GM23338 (cell line): ENCODE data around the gene NDUFB5. TPM values are rescaled to one million over a fixed set of nuclear protein-coding genes. Genes with fewer than 3 reads are reported as not detected.

Source experiments
- ATAC-seq: fragments of 200-7000 bp; cut with Tn5 transposase; 3 replicates; pipeline ENCODE4 v1.9.1; 2020
- DNase-seq: peaks from one replicate; pipeline ENCODE4 v3.0.0-alpha.2; 2015; ENCODE audit warnings: low spot score
- H2AFZ ChIP-seq: fragments of 200-600 bp; sonication (generic); 2 replicates; pipeline ENCODE4 v1.8.0; 2016; ENCODE audit warnings: antibody characterized with exemption, mild to moderate bottlenecking, moderate library complexity
- H3F3A ChIP-seq: fragments of 200-600 bp; sonication (generic); replicated peaks from 2 replicates; pipeline ENCODE4 v1.8.0; 2017; ENCODE audit warnings: antibody characterized with exemption, mixed run types, low read depth
- H3K27ac ChIP-seq: fragments of 200-600 bp; sonication (generic); 2 replicates; pipeline ENCODE4 v1.6.1; 2016; ENCODE audit warnings: low read depth
- H3K27me3 ChIP-seq: fragments of 200-600 bp; sonication (generic); 2 replicates; pipeline ENCODE4 v1.8.0; 2016; ENCODE audit warnings: mild to moderate bottlenecking, mixed run types, moderate library complexity; ENCODE audit not compliant: insufficient read depth
- H3K36me3 ChIP-seq: fragments of 200-600 bp; sonication (generic); 2 replicates; pipeline ENCODE4 v1.8.0; 2016; ENCODE audit warnings: mild to moderate bottlenecking; ENCODE audit not compliant: insufficient read depth
- H3K4me1 ChIP-seq: fragments of 200-600 bp; sonication (generic); 2 replicates; pipeline ENCODE4 v1.8.0; 2016; ENCODE audit warnings: mild to moderate bottlenecking, moderate library complexity; ENCODE audit not compliant: insufficient read depth
- H3K4me2 ChIP-seq: fragments of 200-600 bp; sonication (generic); 2 replicates; pipeline ENCODE4 v1.7.1; 2017; ENCODE audit warnings: mixed run types
- H3K4me3 ChIP-seq: fragments of 200-600 bp; sonication (generic); 2 replicates; pipeline ENCODE4 v1.6.1; 2016; ENCODE audit warnings: mixed run types
- H3K79me2 ChIP-seq: fragments of 200-600 bp; sonication (generic); replicated peaks from 2 replicates; pipeline ENCODE4 v1.8.0; 2017; ENCODE audit warnings: mild to moderate bottlenecking; ENCODE audit not compliant: insufficient read depth
- H3K9me2 ChIP-seq: fragments of 200-600 bp; sonication (generic); 2 replicates; pipeline ENCODE4 v1.8.0; 2017; ENCODE audit not compliant: insufficient read depth
- H4K20me1 ChIP-seq: fragments of 200-600 bp; sonication (generic); replicated peaks from 2 replicates; pipeline ENCODE4 v1.8.0; 2017; ENCODE audit warnings: mild to moderate bottlenecking; ENCODE audit not compliant: insufficient read depth
- H3K27ac Mint-ChIP-seq: 2 replicates; pipeline ENCODE4 v1.8.0; 2020; ENCODE audit warnings: inconsistent platforms, mild to moderate bottlenecking, moderate library complexity, mixed read lengths
- H3K27me3 Mint-ChIP-seq: 3 replicates; pipeline ENCODE4 v1.8.0; 2022; ENCODE audit warnings: low read depth, mild to moderate bottlenecking, moderate library complexity, mixed read lengths, inconsistent platforms; ENCODE audit not compliant: insufficient read depth, poor library complexity
- H3K36me3 Mint-ChIP-seq: 3 replicates; pipeline ENCODE4 v1.8.0; 2021; ENCODE audit warnings: low read depth, mild to moderate bottlenecking, inconsistent platforms, moderate library complexity, mixed read lengths
- H3K4me1 Mint-ChIP-seq: 3 replicates; pipeline ENCODE4 v1.8.0; 2020; ENCODE audit warnings: mild to moderate bottlenecking, inconsistent platforms, mixed read lengths
- H3K4me3 Mint-ChIP-seq: 3 replicates; pipeline ENCODE4 v1.8.0; 2021; ENCODE audit warnings: moderate library complexity, mild to moderate bottlenecking, inconsistent platforms, mixed read lengths
- H3K9me3 Mint-ChIP-seq: 3 replicates; pipeline ENCODE4 v1.8.0; 2020; ENCODE audit warnings: moderate library complexity, mild to moderate bottlenecking, inconsistent platforms, mixed read lengths
- CREB1 ChIP-seq: fragments of 250-450 bp; sonication (Bioruptor Pico); IDR thresholded peaks from 2 replicates; pipeline ENCODE4 v1.5.0; 2020; ENCODE audit warnings: low read depth, mild to moderate bottlenecking, moderate library complexity
- EZH2 ChIP-seq: fragments of 200-600 bp; sonication (generic); IDR thresholded peaks from one replicate; pipeline ENCODE4 v1.8.0; 2017; ENCODE audit warnings: antibody characterized with exemption, mild to moderate bottlenecking, low read depth; ENCODE audit not compliant: unreplicated experiment
- EZH2phosphoT487 ChIP-seq: fragments of 200-600 bp; sonication (generic); IDR thresholded peaks from one replicate; pipeline ENCODE4 v1.8.1; 2018; ENCODE audit warnings: antibody characterized with exemption; ENCODE audit not compliant: unreplicated experiment
- JUNB ChIP-seq: IDR thresholded peaks from one replicate; pipeline ENCODE4 v1.6.1; 2016; ENCODE audit warnings: antibody characterized with exemption; ENCODE audit not compliant: unreplicated experiment
- NANOG ChIP-seq: IDR thresholded peaks from 2 replicates; pipeline ENCODE4 v1.6.1; 2016; ENCODE audit warnings: antibody characterized with exemption, borderline replicate concordance
- POLR2AphosphoS5 ChIP-seq: IDR thresholded peaks from 2 replicates; pipeline ENCODE4 v1.6.1; 2016; ENCODE audit warnings: antibody characterized with exemption, low read depth
- STAT1 ChIP-seq: IDR thresholded peaks from one replicate; pipeline ENCODE4 v1.6.1; 2016; ENCODE audit warnings: antibody characterized with exemption; ENCODE audit not compliant: unreplicated experiment
- ZNF331 ChIP-seq: fragments of 250-450 bp; sonication (Bioruptor Pico); IDR thresholded peaks from 2 replicates; pipeline ENCODE4 v1.5.0; 2020; ENCODE audit warnings: low read depth, mild to moderate bottlenecking, moderate library complexity
- polyA plus RNA-seq: library from polyadenylated mRNA; unstranded; fragments of >200 nt; fragmentation: Nextera tagmentation; extraction: Ambion mirVana; gene quantifications from 2 replicates; pipeline ENCODE4 v1.2.1, GENCODE V29; 2016
- total RNA-seq: library from RNA; depleted of rRNA; stranded (reverse); fragments of >200 nt; shearing (Covaris generic); gene quantifications from 2 replicates; pipeline ENCODE4 v1.2.3, GENCODE V29; 2014
- TF ChIP-seq, protein P1 (sequence below): IDR thresholded peaks from one replicate; pipeline ENCODE4 v1.6.1; 2018; ENCODE audit warnings: antibody characterized with exemption; ENCODE audit not compliant: unreplicated experiment
- TF ChIP-seq, protein P2 (sequence below): fragments of 250-450 bp; sonication (Bioruptor Pico); IDR thresholded peaks from 2 replicates; pipeline ENCODE4 v1.5.0; 2020; ENCODE audit warnings: mild to moderate bottlenecking, moderate library complexity
- TF ChIP-seq, protein P3 (sequence below), 2 experiments: fragments of 200-600 bp in 1 of 2; sonication (generic) in 1 of 2; conservative IDR thresholded peaks; 2 replicates each; pipeline versions ENCODE4 v1.5.1 to v1.6.1; 2016 to 2017; ENCODE audit warnings: antibody characterized with exemption in 2 of 2, low read depth in 2 of 2, mild to moderate bottlenecking in 2 of 2, moderate library complexity in 1 of 2

NDUFB5 gene
- total and polyA plus RNA-seq, 2 experiments from 2014 or later = 65.4 to 113 TPM

DNA sequence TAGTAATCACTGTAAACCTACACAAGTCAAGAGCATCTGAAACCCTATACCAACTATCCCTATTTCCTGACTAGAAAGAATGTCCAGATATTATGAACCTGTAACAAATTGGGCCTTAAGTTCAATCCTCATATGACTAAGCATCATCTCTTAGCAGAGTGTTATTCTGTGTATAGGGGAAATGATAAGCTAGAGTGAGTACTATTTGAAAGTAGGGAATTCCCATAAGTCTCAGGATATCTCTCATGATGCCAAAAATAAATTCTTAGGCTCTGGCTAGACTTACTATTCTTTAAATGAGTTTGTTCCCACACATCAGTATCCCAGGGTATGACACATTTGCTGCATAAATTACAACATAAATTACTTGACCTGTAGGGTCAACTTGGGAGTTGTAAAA lies 15.5 kb upstream of the NDUFB5 start (continued):
- TF ChIP-seq, protein P1, sequence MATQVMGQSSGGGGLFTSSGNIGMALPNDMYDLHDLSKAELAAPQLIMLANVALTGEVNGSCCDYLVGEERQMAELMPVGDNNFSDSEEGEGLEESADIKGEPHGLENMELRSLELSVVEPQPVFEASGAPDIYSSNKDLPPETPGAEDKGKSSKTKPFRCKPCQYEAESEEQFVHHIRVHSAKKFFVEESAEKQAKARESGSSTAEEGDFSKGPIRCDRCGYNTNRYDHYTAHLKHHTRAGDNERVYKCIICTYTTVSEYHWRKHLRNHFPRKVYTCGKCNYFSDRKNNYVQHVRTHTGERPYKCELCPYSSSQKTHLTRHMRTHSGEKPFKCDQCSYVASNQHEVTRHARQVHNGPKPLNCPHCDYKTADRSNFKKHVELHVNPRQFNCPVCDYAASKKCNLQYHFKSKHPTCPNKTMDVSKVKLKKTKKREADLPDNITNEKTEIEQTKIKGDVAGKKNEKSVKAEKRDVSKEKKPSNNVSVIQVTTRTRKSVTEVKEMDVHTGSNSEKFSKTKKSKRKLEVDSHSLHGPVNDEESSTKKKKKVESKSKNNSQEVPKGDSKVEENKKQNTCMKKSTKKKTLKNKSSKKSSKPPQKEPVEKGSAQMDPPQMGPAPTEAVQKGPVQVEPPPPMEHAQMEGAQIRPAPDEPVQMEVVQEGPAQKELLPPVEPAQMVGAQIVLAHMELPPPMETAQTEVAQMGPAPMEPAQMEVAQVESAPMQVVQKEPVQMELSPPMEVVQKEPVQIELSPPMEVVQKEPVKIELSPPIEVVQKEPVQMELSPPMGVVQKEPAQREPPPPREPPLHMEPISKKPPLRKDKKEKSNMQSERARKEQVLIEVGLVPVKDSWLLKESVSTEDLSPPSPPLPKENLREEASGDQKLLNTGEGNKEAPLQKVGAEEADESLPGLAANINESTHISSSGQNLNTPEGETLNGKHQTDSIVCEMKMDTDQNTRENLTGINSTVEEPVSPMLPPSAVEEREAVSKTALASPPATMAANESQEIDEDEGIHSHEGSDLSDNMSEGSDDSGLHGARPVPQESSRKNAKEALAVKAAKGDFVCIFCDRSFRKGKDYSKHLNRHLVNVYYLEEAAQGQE = no peak
- TF ChIP-seq NANOG (no peak), EZH2 (no peak), CREB1 (CRISPR knock-in tag) (no peak), STAT1 (no peak), JUNB (no peak)

DNA sequence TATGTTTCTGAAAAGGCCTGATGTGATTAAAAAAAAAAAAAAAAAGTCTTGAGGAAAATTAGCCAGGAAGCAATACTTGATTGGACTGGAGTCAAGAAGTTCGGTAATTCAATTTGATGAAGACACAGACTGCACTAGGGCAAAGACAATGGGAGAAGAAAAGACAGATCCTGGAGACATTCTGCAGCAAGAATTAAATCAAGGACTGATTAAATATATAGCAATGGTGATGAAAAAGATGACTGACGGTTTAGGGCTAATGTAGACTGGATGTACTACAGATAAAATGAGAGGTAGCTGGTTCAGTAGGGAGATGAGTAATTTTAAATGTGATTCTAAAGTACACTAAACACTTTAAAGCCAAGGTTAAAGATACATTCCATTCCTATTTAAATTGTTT lies 13.9 kb upstream of the NDUFB5 start:
- ATAC-seq (no peak), DNase-seq (no peak)
- Histone ChIP-seq H4K20me1 (peaks cover 7% of the 10 kb centered on the region; the same call in 1 of the 2 replicates), H3K27me3 (no peaks in the 10 kb centered on the region), H3K36me3 (peaks cover 60% of the 10 kb centered on the region), H3K4me2 (no peak overlapping the region), H3F3A (peaks cover 4% of the 10 kb centered on the region; the same call in 1 of the 2 replicates), H3K27ac (no peak overlapping the region), H3K4me1 (no peaks in the 10 kb centered on the region), H3K4me3 (no peak overlapping the region), H3K79me2 (no peaks in the 10 kb centered on the region), H3K9me2 (no peaks in the 10 kb centered on the region), H2AFZ (no peak overlapping the region)
- Mint-ChIP-seq H3K4me1 (no peaks in the 10 kb centered on the region), H3K9me3 (no peaks in the 10 kb centered on the region), H3K27ac (no peak overlapping the region), H3K4me3 (no peak overlapping the region), H3K27me3 (peaks cover 3% of the 10 kb centered on the region), H3K36me3 (peaks cover 71% of the 10 kb centered on the region; the same call in 2 of the 3 replicates)
- TF ChIP-seq ZNF331 (CRISPR knock-in tag) (no peak), CREB1 (CRISPR knock-in tag) (no peak), NANOG (no peak), JUNB (no peak), POLR2AphosphoS5 (no peak), EZH2phosphoT487 (no peak), EZH2 (no peak)
- TF ChIP-seq, protein P2, sequence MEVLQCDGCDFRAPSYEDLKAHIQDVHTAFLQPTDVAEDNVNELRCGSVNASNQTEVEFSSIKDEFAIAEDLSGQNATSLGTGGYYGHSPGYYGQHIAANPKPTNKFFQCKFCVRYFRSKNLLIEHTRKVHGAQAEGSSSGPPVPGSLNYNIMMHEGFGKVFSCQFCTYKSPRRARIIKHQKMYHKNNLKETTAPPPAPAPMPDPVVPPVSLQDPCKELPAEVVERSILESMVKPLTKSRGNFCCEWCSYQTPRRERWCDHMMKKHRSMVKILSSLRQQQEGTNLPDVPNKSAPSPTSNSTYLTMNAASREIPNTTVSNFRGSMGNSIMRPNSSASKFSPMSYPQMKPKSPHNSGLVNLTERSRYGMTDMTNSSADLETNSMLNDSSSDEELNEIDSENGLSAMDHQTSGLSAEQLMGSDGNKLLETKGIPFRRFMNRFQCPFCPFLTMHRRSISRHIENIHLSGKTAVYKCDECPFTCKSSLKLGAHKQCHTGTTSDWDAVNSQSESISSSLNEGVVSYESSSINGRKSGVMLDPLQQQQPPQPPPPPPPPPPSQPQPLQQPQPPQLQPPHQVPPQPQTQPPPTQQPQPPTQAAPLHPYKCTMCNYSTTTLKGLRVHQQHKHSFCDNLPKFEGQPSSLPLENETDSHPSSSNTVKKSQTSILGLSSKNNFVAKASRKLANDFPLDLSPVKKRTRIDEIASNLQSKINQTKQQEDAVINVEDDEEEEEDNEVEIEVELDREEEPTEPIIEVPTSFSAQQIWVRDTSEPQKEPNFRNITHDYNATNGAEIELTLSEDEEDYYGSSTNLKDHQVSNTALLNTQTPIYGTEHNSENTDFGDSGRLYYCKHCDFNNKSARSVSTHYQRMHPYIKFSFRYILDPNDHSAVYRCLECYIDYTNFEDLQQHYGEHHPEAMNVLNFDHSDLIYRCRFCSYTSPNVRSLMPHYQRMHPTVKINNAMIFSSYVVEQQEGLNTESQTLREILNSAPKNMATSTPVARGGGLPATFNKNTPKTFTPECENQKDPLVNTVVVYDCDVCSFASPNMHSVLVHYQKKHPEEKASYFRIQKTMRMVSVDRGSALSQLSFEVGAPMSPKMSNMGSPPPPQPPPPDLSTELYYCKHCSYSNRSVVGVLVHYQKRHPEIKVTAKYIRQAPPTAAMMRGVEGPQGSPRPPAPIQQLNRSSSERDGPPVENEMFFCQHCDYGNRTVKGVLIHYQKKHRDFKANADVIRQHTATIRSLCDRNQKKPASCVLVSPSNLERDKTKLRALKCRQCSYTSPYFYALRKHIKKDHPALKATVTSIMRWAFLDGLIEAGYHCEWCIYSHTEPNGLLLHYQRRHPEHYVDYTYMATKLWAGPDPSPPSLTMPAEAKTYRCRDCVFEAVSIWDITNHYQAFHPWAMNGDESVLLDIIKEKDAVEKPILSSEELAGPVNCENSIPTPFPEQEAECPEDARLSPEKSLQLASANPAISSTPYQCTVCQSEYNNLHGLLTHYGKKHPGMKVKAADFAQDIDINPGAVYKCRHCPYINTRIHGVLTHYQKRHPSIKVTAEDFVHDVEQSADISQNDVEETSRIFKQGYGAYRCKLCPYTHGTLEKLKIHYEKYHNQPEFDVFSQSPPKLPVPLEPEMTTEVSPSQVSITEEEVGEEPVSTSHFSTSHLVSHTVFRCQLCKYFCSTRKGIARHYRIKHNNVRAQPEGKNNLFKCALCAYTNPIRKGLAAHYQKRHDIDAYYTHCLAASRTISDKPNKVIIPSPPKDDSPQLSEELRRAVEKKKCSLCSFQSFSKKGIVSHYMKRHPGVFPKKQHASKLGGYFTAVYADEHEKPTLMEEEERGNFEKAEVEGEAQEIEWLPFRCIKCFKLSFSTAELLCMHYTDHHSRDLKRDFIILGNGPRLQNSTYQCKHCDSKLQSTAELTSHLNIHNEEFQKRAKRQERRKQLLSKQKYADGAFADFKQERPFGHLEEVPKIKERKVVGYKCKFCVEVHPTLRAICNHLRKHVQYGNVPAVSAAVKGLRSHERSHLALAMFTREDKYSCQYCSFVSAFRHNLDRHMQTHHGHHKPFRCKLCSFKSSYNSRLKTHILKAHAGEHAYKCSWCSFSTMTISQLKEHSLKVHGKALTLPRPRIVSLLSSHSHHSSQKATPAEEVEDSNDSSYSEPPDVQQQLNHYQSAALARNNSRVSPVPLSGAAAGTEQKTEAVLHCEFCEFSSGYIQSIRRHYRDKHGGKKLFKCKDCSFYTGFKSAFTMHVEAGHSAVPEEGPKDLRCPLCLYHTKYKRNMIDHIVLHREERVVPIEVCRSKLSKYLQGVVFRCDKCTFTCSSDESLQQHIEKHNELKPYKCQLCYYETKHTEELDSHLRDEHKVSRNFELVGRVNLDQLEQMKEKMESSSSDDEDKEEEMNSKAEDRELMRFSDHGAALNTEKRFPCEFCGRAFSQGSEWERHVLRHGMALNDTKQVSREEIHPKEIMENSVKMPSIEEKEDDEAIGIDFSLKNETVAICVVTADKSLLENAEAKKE (CRISPR knock-in tag) = no peak
- TF ChIP-seq, protein P3, sequence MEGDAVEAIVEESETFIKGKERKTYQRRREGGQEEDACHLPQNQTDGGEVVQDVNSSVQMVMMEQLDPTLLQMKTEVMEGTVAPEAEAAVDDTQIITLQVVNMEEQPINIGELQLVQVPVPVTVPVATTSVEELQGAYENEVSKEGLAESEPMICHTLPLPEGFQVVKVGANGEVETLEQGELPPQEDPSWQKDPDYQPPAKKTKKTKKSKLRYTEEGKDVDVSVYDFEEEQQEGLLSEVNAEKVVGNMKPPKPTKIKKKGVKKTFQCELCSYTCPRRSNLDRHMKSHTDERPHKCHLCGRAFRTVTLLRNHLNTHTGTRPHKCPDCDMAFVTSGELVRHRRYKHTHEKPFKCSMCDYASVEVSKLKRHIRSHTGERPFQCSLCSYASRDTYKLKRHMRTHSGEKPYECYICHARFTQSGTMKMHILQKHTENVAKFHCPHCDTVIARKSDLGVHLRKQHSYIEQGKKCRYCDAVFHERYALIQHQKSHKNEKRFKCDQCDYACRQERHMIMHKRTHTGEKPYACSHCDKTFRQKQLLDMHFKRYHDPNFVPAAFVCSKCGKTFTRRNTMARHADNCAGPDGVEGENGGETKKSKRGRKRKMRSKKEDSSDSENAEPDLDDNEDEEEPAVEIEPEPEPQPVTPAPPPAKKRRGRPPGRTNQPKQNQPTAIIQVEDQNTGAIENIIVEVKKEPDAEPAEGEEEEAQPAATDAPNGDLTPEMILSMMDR (conservative IDR thresholded peaks at IDR 0.05; ENCODE audit: low read depth in 2 of 2) = no peak
